Mesothelial cell of epicardium (in vitro differentiated cells): ENCODE data around the gene SNRK. TPM values are rescaled to one million over a fixed set of nuclear protein-coding genes. Genes with fewer than 3 reads are reported as not detected.
A peak's percentile ranks its signal among the peaks of the same experiment; 100 is the strongest.

Experiments used
- DNase-seq, 2 experiments: peaks; one replicate each; pipeline ENCODE4 v3.0.0; 2021; ENCODE audit warnings: low spot score in 2 of 2; ENCODE audit not compliant: unreplicated experiment in 2 of 2
- H3K27ac Mint-ChIP-seq: 2 replicates; pipeline ENCODE4 v1.8.0; 2021; ENCODE audit warnings: mixed read lengths
- H3K27me3 Mint-ChIP-seq: 2 replicates; pipeline ENCODE4 v1.8.0; 2021; ENCODE audit warnings: low read depth, mixed read lengths
- H3K36me3 Mint-ChIP-seq: 2 replicates; pipeline ENCODE4 v1.8.0; 2021; ENCODE audit warnings: mixed read lengths
- H3K4me1 Mint-ChIP-seq: 2 replicates; pipeline ENCODE4 v1.8.0; 2021; ENCODE audit warnings: mixed read lengths
- H3K4me3 Mint-ChIP-seq: 2 replicates; pipeline ENCODE4 v1.8.0; 2021; ENCODE audit warnings: mild to moderate bottlenecking, moderate library complexity, mixed read lengths
- H3K9me3 Mint-ChIP-seq: 2 replicates; pipeline ENCODE4 v1.8.0; 2021; ENCODE audit warnings: mixed read lengths
- CTCF ChIP-seq: fragments of 200-600 bp; sonication (generic); IDR thresholded peaks from one replicate; pipeline ENCODE4 v1.5.0; 2021; ENCODE audit warnings: antibody characterized with exemption; ENCODE audit not compliant: unreplicated experiment
- total RNA-seq: library from RNA; stranded (reverse); gene quantifications from 3 replicates; pipeline ENCODE4 v1.2.1, GENCODE V29; 2021

The SNRK gene
- total RNA-seq, 1 donor from 2014 or later = 19.3 TPM

- H3K27ac Mint-ChIP-seq = no peak overlapping the region
- H3K27me3 Mint-ChIP-seq = no peaks in the 10 kb centered on the region
- H3K4me3 Mint-ChIP-seq = no peak overlapping the region
- H3K9me3 Mint-ChIP-seq = peaks cover 4% of the 10 kb centered on the region
- H3K4me1 Mint-ChIP-seq = peaks cover 1% of the 10 kb centered on the region
- peaks cover 11% of the 10 kb centered on the region for H3K36me3 Mint-ChIP-seq
- no peak for DNase-seq
- TF ChIP-seq CTCF = no peak
Observed at GRCh38 chr3:43319794-43320193, 33.5 kb downstream of the SNRK start.

- Mint-ChIP-seq H3K36me3 (peaks cover 11% of the 10 kb centered on the region), H3K9me3 (peaks cover 4% of the 10 kb centered on the region), H3K27me3 (no peaks in the 10 kb centered on the region), H3K4me1 (peaks cover 4% of the 10 kb centered on the region), H3K27ac (no peak overlapping the region), H3K4me3 (no peak overlapping the region)
- TF ChIP-seq CTCF = no peak
- DNase-seq = no peak
Observed at GRCh38 chr3:43320288-43320687, 33.9 kb downstream of the SNRK start.

GRCh38 chr3:43323541-43323940, 37.2 kb downstream of the SNRK start:
- H3K27me3 Mint-ChIP-seq = no peaks in the 10 kb centered on the region
- DNase-seq = no peak
- peaks cover 4% of the 10 kb centered on the region for H3K9me3 Mint-ChIP-seq
- TF ChIP-seq CTCF = no peak
- H3K4me3 Mint-ChIP-seq = no peak overlapping the region
- H3K27ac Mint-ChIP-seq = no peak overlapping the region
- H3K36me3 Mint-ChIP-seq = peaks cover 11% of the 10 kb centered on the region
- H3K4me1 Mint-ChIP-seq = peaks cover 28% of the 10 kb centered on the region

GRCh38 chr3:43326891-43327581, 40.7 kb downstream of the SNRK start:
- peaks cover 28% of the 10 kb centered on the region for H3K4me1 Mint-ChIP-seq
- peaks cover 10% of the 10 kb centered on the region for H3K36me3 Mint-ChIP-seq
- DNase-seq = no peak
- H3K9me3 Mint-ChIP-seq = peaks cover 4% of the 10 kb centered on the region
- H3K4me3 Mint-ChIP-seq = no peak overlapping the region
- peak overlapping the region; percentile 59 for H3K27ac Mint-ChIP-seq
- TF ChIP-seq CTCF = no peak
- no peaks in the 10 kb centered on the region for H3K27me3 Mint-ChIP-seq

- Mint-ChIP-seq H3K9me3 (peaks cover 4% of the 10 kb centered on the region), H3K27me3 (no peaks in the 10 kb centered on the region), H3K27ac (peak overlapping the region; percentile 71), H3K36me3 (peaks cover 12% of the 10 kb centered on the region), H3K4me3 (no peak overlapping the region), H3K4me1 (peaks cover 28% of the 10 kb centered on the region)
- no peak for TF ChIP-seq CTCF
- no peak for DNase-seq
Observed at GRCh38 chr3:43327582-43327979, 41.2 kb downstream of the SNRK start.
